HepG2 (cell line): ENCODE data around the gene HAUS1. TPM values are rescaled to one million over a fixed set of nuclear protein-coding genes. Genes with fewer than 3 reads are reported as not detected.
A peak's percentile ranks its signal among the peaks of the same experiment; 100 is the strongest.

Source experiments
- ATAD3A ChIP-seq: sonication (generic); formaldehyde crosslinking; IDR thresholded peaks from 2 replicates; pipeline ENCODE4 v1.4.0; 2020; ENCODE audit warnings: missing genetic modification reagents
- FOXK1 ChIP-seq: sonication (generic); formaldehyde crosslinking; IDR thresholded peaks from 2 replicates; pipeline ENCODE4 v1.4.0; 2020; ENCODE audit warnings: low read depth, missing genetic modification reagents, borderline replicate concordance
- KIAA2018 ChIP-seq: sonication (generic); formaldehyde crosslinking; IDR thresholded peaks from 2 replicates; pipeline ENCODE4 v1.5.0; 2020; ENCODE audit warnings: mild to moderate bottlenecking, missing genetic modification reagents, borderline replicate concordance
- SOX5 ChIP-seq: IDR thresholded peaks from 2 replicates; pipeline ENCODE4 v1.6.1; 2016; ENCODE audit warnings: borderline replicate concordance
- USF2 ChIP-seq, 2 experiments: sonication (generic) in 1 of 2; formaldehyde crosslinking in 1 of 2; IDR thresholded peaks; 2 replicates each; pipeline versions ENCODE4 v1.5.1 to v1.6.1; 2011 to 2020; ENCODE audit warnings: borderline replicate concordance in 1 of 2, low read depth in 1 of 2, low read length in 1 of 2, mild to moderate bottlenecking in 1 of 2, missing genetic modification reagents in 1 of 2, moderate library complexity in 1 of 2
- ZFP36 ChIP-seq: fragments of 150-350 bp; IDR thresholded peaks from 2 replicates; pipeline ENCODE4 v1.6.1; 2018; ENCODE audit warnings: borderline replicate concordance, low read length, low read depth; ENCODE audit not compliant: partially characterized antibody
- ZFP37 ChIP-seq: sonication (generic); formaldehyde crosslinking; IDR thresholded peaks from 2 replicates; pipeline ENCODE4 v1.4.0; 2020; ENCODE audit warnings: missing genetic modification reagents, borderline replicate concordance
- ZHX2 ChIP-seq, 2 experiments: sonication (generic) in 1 of 2; formaldehyde crosslinking in 1 of 2; IDR thresholded peaks; 2 replicates each; pipeline versions ENCODE4 v1.6.1 to v1.9.0; 2014 to 2022; ENCODE audit warnings: antibody characterized with exemption in 1 of 2, borderline replicate concordance in 1 of 2, inconsistent platforms in 1 of 2, low read depth in 1 of 2, missing genetic modification reagents in 1 of 2
- ZNF382 ChIP-seq: sonication (generic); formaldehyde crosslinking; IDR thresholded peaks from 2 replicates; pipeline ENCODE4 v1.5.0; 2020; ENCODE audit warnings: missing genetic modification reagents, mild to moderate bottlenecking, borderline replicate concordance
- ZSCAN12 ChIP-seq: sonication (generic); formaldehyde crosslinking; IDR thresholded peaks from 2 replicates; pipeline ENCODE4 v1.9.0; 2021; ENCODE audit warnings: mild to moderate bottlenecking, missing genetic modification reagents
- polyA plus RNA-seq, 8 experiments: library from polyadenylated mRNA; depleted of rRNA in 3 of 8; stranded (reverse) in 7 of 8; unstranded in 1 of 8; fragments of >200 nt; fragmentation: Illumina TruSeq in 4 of 8; extraction: Trizol in 4 of 8; gene quantifications; 2 replicates each; pipeline versions ENCODE4 v1.2.1 to v1.2.3, GENCODE V29; 2011 to 2016; ENCODE audit warnings: low read depth in 4 of 8, missing spikeins in 1 of 8, mixed read lengths in 1 of 8; ENCODE audit not compliant: insufficient read depth in 1 of 8
- total RNA-seq, 5 experiments: library from RNA; depleted of rRNA; stranded (reverse); fragments of >200 nt; fragmentation: Illumina TruSeq; extraction: Trizol; gene quantifications; 2 replicates each; pipeline ENCODE4 v1.2.3, GENCODE V29; 2016; ENCODE audit warnings: low read depth in 1 of 5

Gene HAUS1
- total and polyA plus RNA-seq, 2 of the 13 experiments (the other 11 are each of a cell fraction or from before 2014, with no cell fraction given), result 20.6 to 59.2 TPM

- TF ChIP-seq ZHX2 (IDR thresholded peaks at IDR 0.05; ENCODE audit: low read depth), result peak; percentile 89
- TF ChIP-seq ZHX2 (CRISPR knock-in tag; IDR thresholded peaks at IDR 0.05; ENCODE audit: borderline replicate concordance), result peak; percentile 86; the same call in 1 of the 2 replicates
- TF ChIP-seq SOX5 (CRISPR knock-in tag), result no peak
- TF ChIP-seq FOXK1 (CRISPR knock-in tag), result 0 out of 2 replicates have a peak, but pooled peaks have one; percentile 42
- TF ChIP-seq ZFP36, result no peak
- no peak for TF ChIP-seq KIAA2018 (CRISPR knock-in tag)
- TF ChIP-seq ATAD3A (CRISPR knock-in tag), result no peak
- TF ChIP-seq USF2 (IDR thresholded peaks at IDR 0.05; ENCODE audit: low read depth, low read length), result peak; percentile 46
- peak; percentile 78 for TF ChIP-seq USF2 (CRISPR knock-in tag; IDR thresholded peaks at IDR 0.05; ENCODE audit: borderline replicate concordance)
- TF ChIP-seq ZFP37 (CRISPR knock-in tag), result 0 out of 2 replicates have a peak, but pooled peaks have one; percentile 35
- TF ChIP-seq ZSCAN12, result no peak
- TF ChIP-seq ZNF382, result no peak
Measured at GRCh38 chr18:46097801-46098615, 6.2 kb upstream of the HAUS1 start, which contains the start of gene ATP5F1A (continued).
